ENCODE measurements around the gene MRPL24.
"Not testable (repeated sequence)": the region's sequence is repeated elsewhere in the genome, so short reads cannot be mapped to it uniquely, and the experiment has no call there.

MRPL24 gene

GRCh38 chr1:156760092-156760795 lies 19.4 kb upstream of the MRPL24 start:
- DNase-seq (ENCODE audit: low read depth in 3 of 3): no peak

GRCh38 chr1:156757572-156758253 lies 16.8 kb upstream of the MRPL24 start:
- not testable (repeated sequence) for DNase-seq (ENCODE audit: low read depth in 3 of 3)

- no peak for DNase-seq (ENCODE audit: low read depth in 3 of 3)
These were observed 15.5 kb upstream of the MRPL24 start for GRCh38 chr1:156756355-156756754.

- no peak for DNase-seq (ENCODE audit: low read depth in 3 of 3)
These were observed 14.7 kb upstream of the MRPL24 start for GRCh38 chr1:156755527-156755950.

DNA sequence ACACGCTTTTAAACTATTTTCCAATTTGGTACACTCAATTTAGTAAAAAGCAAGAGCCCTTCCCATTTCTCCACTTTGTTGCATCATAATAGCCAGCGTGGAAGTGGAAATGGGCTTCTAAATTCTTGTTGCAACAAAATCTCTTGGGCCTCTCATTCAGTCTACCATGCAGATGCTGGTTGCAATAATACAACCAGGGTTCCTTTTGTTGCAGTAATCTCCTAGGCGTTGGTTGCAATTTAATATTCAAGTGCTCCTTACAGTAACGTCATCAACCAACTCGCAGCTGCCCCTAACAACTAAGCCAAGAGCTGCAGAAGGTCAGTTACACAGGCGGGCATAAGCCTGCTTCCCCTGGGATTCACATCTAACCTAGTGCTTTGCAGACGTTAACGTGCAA lies 13.3 kb upstream of the MRPL24 start:
- DNase-seq (ENCODE audit: low read depth in 3 of 3): no peak

DNA sequence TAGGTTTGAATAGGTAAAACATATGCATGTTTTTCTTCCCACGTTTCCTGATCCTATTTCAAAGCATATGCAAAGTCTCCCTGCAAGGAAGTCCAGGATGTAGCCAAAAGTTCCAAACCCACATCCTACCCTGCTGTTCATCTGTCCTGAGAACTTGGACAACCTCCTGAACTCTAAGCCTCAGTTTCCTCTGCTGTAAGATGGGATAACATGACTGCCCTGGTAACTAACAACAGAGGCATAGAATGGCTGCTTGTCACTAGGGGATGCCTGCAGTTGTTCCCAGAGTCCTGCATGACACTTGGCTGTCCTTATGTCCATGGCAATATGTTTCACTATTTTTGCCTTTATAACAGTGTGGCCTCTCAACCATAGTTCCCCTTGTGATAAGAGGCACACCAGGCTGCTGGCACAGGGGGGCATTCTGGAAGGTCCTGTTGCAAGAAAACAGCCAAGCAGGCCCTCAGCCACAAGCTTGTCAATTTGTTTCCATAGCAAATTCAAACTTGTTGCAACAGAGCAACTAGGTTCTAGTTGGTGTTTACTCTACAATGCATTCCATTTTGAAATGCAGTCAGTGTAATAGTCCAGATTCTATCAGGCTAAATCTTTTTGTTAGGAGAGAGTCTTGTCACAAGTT lies 12.1 kb upstream of the MRPL24 start:
- no peak for DNase-seq (ENCODE audit: low read depth in 3 of 3)

DNA sequence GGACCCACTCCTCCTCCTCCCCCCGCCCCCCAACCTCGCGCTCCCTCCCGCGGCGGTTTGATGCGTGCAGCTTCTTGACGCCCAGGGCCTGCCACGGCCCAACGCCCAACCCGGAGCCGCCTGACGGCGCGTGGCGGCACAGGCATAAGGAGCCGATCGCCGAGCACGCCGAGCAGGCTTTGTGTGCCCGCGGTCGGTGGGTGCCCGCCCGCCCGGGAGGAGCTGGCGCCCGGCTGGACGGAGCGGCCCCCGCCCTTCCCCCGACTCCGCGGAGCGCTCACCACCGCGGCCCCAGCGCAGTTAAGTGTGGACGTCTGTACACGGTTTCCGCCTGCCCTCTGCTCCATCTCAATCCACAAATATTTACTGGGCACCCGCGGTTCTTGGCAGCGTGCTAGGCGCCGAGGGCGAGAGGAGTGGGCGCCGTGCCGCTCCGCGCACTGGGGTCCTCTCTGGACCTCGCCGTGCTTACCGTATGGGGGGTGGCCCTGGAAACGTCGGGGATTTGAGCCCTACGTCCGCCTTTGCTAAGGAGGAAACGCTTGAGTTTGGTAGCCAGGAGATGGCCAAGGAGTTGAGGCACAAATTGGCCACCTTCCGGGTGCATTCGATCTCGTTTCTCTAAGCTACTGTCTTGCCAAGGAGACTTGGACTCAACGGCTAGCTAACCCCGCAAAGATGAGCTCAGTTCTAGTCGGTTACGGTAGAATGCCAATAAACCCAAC lies 11.0 kb upstream of the MRPL24 start:
- peak; percentile 93 to 99 (median 96) for DNase-seq (ENCODE audit: low read depth in 3 of 3)

GRCh38 chr1:156751451-156751756 lies 10.5 kb upstream of the MRPL24 start, which contains the start of gene HDGF:
HDGF (minus strand) TSS chr1:156751675; CDS start chr1:156751429, 246 bp downstream.
- DNase-seq (ENCODE audit: low read depth in 3 of 3): no peak

DNA sequence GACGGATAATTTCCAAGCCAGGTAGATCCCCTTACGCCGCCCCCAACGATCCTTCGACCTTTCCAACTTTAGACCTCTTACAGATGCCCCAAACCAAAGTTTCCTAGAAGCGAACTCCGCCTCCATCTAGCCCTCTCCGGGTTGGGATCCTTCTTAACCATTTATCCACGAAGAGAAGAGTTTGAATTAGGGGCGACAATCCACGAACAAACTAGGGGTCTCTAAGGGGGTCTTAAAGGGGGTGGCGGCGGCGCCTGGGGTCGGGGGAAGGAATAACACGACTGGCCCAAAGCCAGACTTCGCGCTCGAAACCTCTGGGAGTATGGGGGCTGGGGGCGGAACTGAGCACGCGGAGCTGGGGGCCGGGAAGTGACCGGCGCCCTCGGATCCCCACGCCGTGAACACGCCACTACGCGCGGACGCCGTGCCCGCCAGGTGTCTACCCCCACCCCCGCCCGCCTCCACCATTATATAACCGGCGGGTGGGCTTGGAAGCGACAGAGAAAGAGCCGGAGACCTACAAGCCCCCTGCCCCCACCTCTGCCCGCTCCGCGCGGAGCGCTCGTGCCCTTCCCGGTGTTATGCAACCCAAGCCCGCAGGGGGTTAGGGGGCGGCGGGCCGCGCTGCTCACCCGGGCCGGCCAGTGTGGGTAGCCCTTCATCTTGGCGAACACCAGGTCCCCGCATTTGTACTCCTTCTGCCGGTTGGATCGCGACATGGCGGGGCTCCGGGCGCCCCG lies 10.0 kb upstream of the MRPL24 start:
- DNase-seq (ENCODE audit: low read depth in 3 of 3): no peak

DNA sequence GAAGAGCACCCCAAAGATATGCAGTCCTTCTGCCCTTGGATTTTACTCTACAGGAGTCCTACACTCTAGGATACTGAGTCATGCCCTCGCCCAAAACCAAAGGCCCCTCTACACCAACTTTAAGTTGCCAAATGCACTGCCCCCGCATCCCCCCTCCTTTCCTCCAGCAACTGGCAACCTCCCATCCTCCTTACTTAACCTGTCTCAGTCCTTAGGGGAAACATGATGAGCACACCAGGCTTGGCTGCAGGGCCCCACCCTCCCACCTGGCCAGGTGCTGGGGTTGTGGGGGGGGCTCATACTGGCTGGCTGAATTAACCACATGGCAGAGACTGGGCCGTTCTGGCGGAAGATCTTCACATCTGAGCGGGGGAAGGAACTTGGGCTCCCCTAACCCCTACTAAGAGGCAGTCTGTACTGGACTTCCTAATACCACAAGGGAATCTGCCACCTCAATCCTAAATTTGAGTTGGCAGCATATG lies 9.3 kb upstream of the MRPL24 start:
- peak in 1 of 3 experiments; percentile 28 for DNase-seq (ENCODE audit: low read depth in 3 of 3)

- DNase-seq (ENCODE audit: low read depth in 3 of 3): no peak
These were observed 8.7 kb upstream of the MRPL24 start for GRCh38 chr1:156749419-156750118.

DNA sequence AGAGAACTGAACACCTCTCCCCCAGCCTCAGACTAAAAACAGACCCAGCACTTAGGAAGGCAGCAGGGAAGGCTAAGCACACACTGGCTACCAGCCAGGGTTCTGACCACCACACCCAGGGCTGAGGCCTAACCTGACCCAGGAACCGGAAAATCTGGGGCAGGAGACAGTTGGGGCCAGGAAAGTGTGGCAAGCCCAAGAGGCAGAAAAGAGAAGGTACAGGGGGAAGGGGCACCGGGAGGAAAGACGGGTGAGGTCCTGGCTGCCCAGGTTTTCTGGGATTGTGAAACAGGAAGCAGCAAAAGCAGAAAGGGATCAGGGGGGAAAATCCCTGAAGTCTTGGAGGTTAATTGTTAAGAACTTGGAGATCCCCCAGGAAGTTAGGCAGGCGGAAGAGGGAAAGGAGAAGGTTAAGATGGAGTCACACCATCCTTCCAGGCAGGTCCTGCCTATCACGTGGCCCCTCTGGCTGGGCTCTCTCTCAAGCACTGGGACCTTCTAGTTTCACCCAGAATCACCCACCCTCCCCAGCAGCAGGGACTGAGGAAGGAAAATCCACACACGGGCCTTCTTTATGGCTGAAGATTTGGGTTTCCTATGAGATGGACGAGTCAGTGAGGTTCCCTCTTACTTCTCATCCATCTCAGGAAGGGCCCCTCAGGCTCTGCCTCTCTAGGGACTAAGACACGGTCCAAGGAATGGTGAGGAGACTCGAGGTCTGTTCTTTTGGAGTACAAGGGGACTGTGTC lies 8.0 kb upstream of the MRPL24 start:
- DNase-seq (ENCODE audit: low read depth in 3 of 3): no peak

- DNase-seq (ENCODE audit: low read depth in 3 of 3): no peak
These were observed 7.1 kb upstream of the MRPL24 start for GRCh38 chr1:156747742-156748669.

DNA sequence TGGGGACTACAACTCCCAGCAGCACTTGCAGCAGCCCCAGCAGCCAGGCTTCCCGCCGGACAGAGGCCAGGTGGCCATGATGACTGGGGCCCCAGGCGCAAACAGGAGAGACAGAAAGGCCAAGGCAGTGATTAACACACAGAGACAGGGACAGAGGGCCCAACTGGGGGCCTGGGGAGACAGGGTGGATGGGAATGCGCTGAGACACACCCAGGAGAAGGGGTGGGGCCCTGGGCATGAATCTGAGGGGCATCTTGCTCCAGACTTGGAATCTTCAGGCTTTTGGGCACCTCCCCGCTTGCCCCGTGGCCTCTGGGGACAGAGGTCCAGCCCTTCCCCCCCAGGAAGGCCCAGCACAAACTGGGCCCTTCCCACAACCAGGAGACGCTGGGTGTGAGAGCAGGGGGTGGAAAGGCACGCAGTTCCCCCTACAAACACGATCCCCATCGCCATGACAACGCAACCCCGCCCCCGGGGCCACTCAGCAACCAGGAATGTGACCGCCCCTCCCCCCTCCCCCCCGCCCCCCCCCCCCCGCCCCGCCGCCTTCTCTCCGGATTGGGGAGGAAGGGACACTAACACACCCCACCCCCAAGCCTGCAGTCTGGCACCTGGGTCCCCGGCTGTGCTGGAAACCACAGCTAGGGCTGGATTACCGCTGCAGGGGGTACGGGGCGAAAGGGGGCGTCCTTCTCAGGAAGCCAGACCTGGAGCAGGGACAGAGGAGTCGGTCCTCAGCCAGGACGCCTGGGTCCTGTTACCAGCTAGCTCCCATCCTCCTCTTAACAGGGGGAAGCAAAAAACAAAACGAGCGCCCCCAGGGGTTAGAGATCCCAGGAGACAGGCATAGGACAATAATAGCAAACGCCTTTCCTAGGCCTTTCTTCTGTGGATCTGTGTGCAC lies 6.1 kb upstream of the MRPL24 start:
- DNase-seq (ENCODE audit: low read depth in 3 of 3): peak in 1 of 3 experiments; percentile 61

DNA sequence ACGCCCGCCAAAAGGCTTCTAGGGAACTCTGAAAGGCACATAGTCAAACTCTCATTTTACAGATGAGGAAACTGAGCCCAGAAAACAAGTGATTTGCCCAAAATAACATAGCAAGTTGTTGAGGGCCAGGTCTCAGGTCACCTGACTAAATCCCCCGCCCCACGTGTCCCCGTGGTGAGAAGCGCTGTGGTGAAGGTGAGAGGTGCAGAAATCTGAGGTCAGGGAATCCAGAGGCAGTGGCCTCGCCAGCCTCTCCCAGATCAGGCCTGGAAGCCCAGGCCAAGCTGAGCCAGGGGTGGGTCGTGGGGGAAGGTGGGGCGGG lies 5.5 kb upstream of the MRPL24 start:
- no peak for DNase-seq (ENCODE audit: low read depth in 3 of 3)

DNA sequence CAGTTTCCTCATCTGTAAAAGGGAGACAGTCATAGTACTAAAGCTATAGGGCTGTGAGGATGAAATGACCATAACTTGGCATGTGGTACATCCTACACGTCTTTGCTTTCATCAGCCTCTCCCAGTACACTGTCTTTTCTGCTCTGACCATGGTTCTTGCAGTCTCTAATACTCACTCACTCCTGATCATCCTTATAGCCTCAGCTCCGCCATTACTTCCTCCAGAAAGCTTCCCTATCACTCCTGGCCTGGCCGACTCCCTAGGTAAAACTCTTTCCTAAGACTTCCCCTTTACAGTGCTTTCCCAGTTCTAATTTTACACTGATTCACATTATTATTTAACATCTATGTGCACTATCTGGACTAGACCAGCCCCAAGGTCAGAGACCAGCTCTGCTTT lies 5.0 kb upstream of the MRPL24 start:
- DNase-seq (ENCODE audit: low read depth in 3 of 3): no peak

- DNase-seq (ENCODE audit: low read depth in 3 of 3): no peak
These were observed 4.0 kb upstream of the MRPL24 start for GRCh38 chr1:156744786-156745419.

- no peak for DNase-seq (ENCODE audit: low read depth in 3 of 3)
These were observed 3.5 kb upstream of the MRPL24 start for GRCh38 chr1:156744344-156744743.

Measured in stimulated activated CD4-positive, alpha-beta T cell treated with anti-CD3 and anti-CD28 coated beads, TNF-alpha, amount 100 ng/mL, for 24 hours (primary cell).